Rectal smooth muscle tissue (tissue), 1 donor: Measurements from ENCODE around the gene SOX14.

Experiments used
- H3K27ac ChIP-seq: one replicate; pipeline ENCODE4 v1.7.0; 2013; ENCODE audit warnings: low read depth, low read length, inconsistent platforms
- H3K27me3 ChIP-seq: one replicate; pipeline ENCODE4 v1.7.0; 2013; ENCODE audit warnings: low read length; ENCODE audit not compliant: control insufficient read depth, insufficient read depth
- H3K36me3 ChIP-seq: one replicate; pipeline ENCODE4 v1.7.0; 2013; ENCODE audit warnings: low read length; ENCODE audit not compliant: control insufficient read depth, insufficient read depth
- H3K4me1 ChIP-seq: one replicate; pipeline ENCODE4 v1.7.0; 2013; ENCODE audit warnings: low read length; ENCODE audit not compliant: control insufficient read depth, insufficient read depth
- H3K4me3 ChIP-seq: one replicate; pipeline ENCODE4 v1.7.0; 2013; ENCODE audit warnings: low read length
- H3K9ac ChIP-seq: one replicate; pipeline ENCODE4 v1.7.0; 2013; ENCODE audit warnings: low read length

SOX14 gene

GRCh38 chr3:137770066-137770834, 6.1 kb downstream of the SOX14 start:
- H3K9ac ChIP-seq = no peak overlapping the region

DNA sequence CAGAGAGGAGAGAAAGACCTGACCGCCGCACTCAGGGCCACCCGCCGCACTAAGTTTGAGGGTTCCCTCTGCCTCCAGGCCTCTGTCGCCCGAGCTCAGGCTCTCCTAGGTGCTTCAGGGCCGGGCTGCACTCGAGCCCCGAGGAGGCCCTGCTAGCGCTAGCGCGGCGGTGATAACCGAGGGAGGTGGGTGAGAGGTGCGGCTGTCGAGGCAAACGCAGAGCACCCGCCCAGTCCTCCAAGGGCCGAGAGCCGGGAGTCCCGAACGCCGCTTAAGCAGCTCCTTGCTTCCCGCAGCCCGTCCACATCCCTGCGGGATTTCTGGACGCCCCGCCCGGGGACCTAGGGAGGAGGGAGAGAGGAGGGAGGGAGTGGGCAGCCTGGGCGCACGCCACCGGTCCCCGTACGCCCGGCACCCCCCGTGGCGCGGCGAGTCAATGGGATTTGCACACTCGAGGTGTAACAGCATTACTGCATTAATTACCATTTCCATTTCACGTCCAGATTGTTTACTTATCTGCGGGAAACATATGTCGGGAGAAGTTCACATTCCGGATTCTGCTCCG, 6.8 kb downstream of the SOX14 start:
- Histone ChIP-seq H3K4me3 (peak overlapping the region; percentile 23), H3K27me3 (peaks cover 39% of the 10 kb centered on the region), H3K27ac (no peak overlapping the region), H3K4me1 (no peaks in the 10 kb centered on the region), H3K36me3 (no peaks in the 10 kb centered on the region), H3K9ac (no peak overlapping the region)

More at GRCh38 chr3:137770066-137770834, 6.1 kb downstream of the SOX14 start:
- Histone ChIP-seq H3K4me1 (no peaks in the 10 kb centered on the region), H3K36me3 (no peaks in the 10 kb centered on the region), H3K27ac (no peak overlapping the region), H3K27me3 (peaks cover 41% of the 10 kb centered on the region), H3K4me3 (peak overlapping the region; percentile 23)

DNA sequence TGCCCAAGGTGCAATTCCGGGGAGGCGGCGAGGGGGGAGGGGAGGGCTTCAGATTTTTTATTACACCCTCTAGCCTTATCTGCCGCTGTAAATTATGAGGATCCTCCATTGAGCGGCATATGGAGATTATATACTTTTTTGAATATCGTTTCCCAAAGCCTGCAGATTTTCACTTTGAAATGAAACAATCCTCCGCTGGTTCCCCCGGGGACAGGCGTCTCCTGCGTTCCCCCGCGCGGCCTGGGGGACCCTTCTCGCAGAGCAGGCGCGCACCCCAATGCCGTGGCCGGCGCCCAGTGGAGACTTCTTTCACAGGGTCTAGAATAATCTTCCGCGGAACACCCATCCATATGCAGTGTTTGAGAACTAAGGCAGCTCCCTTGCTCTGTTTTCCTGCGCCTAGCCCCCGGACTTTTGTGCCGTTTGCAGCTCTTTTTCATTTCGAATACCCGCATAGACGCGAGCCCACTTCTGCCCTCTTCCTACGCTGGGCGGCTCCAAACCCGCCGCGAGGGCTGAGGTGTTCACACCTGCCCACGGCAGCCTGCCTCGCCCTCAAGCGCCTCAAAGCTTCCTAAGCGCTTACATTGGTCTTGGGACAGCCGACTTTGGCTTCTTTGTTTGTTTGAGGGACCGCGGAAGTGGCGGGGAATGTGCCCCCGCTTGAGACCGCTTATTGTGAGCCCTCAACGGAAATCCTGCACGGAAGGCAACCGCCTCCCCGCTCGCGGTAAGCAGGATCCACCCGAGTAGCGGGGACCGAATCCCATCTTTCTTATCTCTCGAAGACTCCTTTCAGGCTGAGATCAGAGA, 7.5 kb downstream of the SOX14 start:
- H3K27ac ChIP-seq = no peak overlapping the region
- no peaks in the 10 kb centered on the region for H3K4me1 ChIP-seq
- peaks cover 35% of the 10 kb centered on the region for H3K27me3 ChIP-seq
- H3K36me3 ChIP-seq = no peaks in the 10 kb centered on the region
- peak overlapping the region; percentile 41 for H3K4me3 ChIP-seq
- no peak overlapping the region for H3K9ac ChIP-seq

DNA sequence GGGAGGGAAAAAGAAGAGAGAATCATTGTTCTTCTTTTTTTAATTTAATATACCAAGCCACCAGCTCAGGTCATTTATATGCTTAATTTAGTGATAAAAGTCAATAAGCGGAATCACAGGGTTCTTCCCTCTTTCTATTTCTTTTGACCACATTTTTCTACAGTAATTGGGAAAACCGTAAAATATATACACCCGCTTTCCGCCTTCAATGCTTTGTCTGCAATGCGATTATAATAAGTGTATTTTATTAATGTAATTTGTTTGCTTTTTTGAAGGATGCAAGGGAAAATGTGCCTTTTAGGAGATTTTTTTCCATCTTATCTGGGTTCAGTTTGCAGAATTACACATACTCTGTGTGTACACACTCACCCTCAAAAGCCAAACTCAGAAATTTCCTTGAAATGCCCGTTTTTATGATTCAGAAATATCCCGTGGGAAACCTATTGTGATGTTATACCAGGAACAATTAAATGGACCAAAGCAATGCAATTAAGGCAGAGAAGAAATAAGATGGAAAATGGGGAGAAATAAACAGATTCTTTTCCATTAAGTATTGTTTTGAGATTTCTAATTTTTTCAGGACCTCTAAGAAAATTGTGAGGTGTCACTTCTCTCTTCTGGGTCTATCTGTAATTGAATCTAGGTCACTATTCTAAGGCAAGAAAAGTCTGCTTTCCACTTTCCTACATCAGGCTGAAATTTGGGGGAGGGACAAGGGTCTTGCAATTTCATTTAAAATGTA, 8.3 kb downstream of the SOX14 start:
- peaks cover 35% of the 10 kb centered on the region for H3K27me3 ChIP-seq

GRCh38 chr3:137778941-137779340, 14.8 kb downstream of the SOX14 start:
- no peaks in the 10 kb centered on the region for H3K27me3 ChIP-seq
- no peak overlapping the region for H3K9ac ChIP-seq
- no peaks in the 10 kb centered on the region for H3K36me3 ChIP-seq
- no peak overlapping the region for H3K27ac ChIP-seq
- H3K4me1 ChIP-seq = no peaks in the 10 kb centered on the region
- H3K4me3 ChIP-seq = no peak overlapping the region

More for the DNA sequence above, 8.3 kb downstream of the SOX14 start:
- H3K9ac ChIP-seq = no peak overlapping the region
- no peak overlapping the region for H3K4me3 ChIP-seq
- no peaks in the 10 kb centered on the region for H3K36me3 ChIP-seq
- H3K4me1 ChIP-seq = no peaks in the 10 kb centered on the region
- no peak overlapping the region for H3K27ac ChIP-seq

- Histone ChIP-seq H3K4me3 (no peak overlapping the region), H3K27me3 (peaks cover 1% of the 10 kb centered on the region), H3K27ac (no peak overlapping the region), H3K36me3 (no peaks in the 10 kb centered on the region), H3K9ac (no peak overlapping the region), H3K4me1 (no peaks in the 10 kb centered on the region)
These were observed 23.4 kb downstream of the SOX14 start for GRCh38 chr3:137787529-137787928.

GRCh38 chr3:137789236-137789635, 25.1 kb downstream of the SOX14 start:
- no peaks in the 10 kb centered on the region for H3K4me1 ChIP-seq
- H3K27me3 ChIP-seq = peaks cover 1% of the 10 kb centered on the region
- H3K36me3 ChIP-seq = no peaks in the 10 kb centered on the region
- no peak overlapping the region for H3K9ac ChIP-seq
- H3K27ac ChIP-seq = no peak overlapping the region
- no peak overlapping the region for H3K4me3 ChIP-seq

- Histone ChIP-seq H3K4me3 (no peak overlapping the region), H3K9ac (no peak overlapping the region), H3K4me1 (no peaks in the 10 kb centered on the region), H3K27me3 (no peaks in the 10 kb centered on the region), H3K27ac (no peak overlapping the region), H3K36me3 (no peaks in the 10 kb centered on the region)
These were observed 28.6 kb downstream of the SOX14 start for GRCh38 chr3:137792626-137793271.

DNA sequence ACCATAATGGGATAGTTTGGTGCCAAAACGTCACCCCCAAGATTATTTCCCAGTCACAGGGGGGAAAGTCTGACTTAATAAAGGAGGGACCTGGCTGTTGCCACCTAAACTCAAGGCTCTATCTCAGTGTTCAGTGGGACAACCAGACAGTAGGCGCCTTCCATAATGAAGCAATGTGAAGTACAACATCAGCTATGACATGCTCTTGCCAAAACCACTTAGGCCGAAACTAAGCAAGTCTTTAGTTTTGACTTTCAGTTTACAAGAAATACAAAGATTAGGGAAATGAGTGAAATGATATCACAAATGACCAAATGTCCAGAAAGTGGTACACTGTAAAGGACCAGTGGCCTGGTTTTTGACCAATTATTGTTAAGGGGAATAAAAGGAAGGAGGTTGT, 32.9 kb downstream of the SOX14 start:
- no peak overlapping the region for H3K27ac ChIP-seq
- H3K4me1 ChIP-seq = no peaks in the 10 kb centered on the region
- H3K27me3 ChIP-seq = no peaks in the 10 kb centered on the region
- H3K4me3 ChIP-seq = no peak overlapping the region
- no peak overlapping the region for H3K9ac ChIP-seq
- H3K36me3 ChIP-seq = no peaks in the 10 kb centered on the region

- H3K27me3 ChIP-seq = no peaks in the 10 kb centered on the region
These were observed 39.1 kb downstream of the SOX14 start for GRCh38 chr3:137803215-137803614.

DNA sequence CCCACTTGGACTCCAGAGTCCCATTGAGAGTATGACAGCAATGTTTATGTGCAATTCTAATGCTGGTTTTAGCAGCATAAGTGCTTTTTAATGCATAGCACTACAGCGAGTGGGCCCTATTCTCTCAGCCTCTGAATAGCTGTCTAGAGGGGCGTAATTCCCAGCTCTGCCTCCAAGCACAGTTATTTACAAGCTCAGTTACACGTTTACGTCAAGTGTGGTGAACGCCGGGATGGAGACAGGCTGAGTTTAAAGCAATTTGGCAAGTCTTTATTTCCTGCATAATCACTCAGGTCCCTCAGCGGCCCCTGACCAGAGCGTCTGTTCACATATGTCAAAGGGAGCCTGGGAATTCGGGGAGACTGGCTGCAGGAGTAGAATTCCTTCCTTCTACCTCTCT, 43.9 kb downstream of the SOX14 start:
- no peak overlapping the region for H3K27ac ChIP-seq
- H3K4me3 ChIP-seq = no peak overlapping the region
- no peak overlapping the region for H3K9ac ChIP-seq
- H3K4me1 ChIP-seq = no peaks in the 10 kb centered on the region
- no peaks in the 10 kb centered on the region for H3K27me3 ChIP-seq
- no peaks in the 10 kb centered on the region for H3K36me3 ChIP-seq

More at GRCh38 chr3:137803215-137803614, 39.1 kb downstream of the SOX14 start:
- H3K4me1 ChIP-seq = no peaks in the 10 kb centered on the region
- no peak overlapping the region for H3K4me3 ChIP-seq
- no peak overlapping the region for H3K27ac ChIP-seq
- H3K36me3 ChIP-seq = no peaks in the 10 kb centered on the region
- H3K9ac ChIP-seq = no peak overlapping the region
